Glutamatergic neuron (in vitro differentiated cells): ENCODE data around the gene GRM7. TPM values are rescaled to one million over a fixed set of nuclear protein-coding genes. Genes with fewer than 3 reads are reported as not detected.

Experiments used
- DNase-seq: peaks from one replicate; pipeline ENCODE4 v3.0.0; 2022
- H3K27ac Mint-ChIP-seq: one replicate; pipeline ENCODE4 v1.8.0; 2020; ENCODE audit warnings: mild to moderate bottlenecking, mixed read lengths, inconsistent platforms; ENCODE audit not compliant: unreplicated experiment
- H3K27me3 Mint-ChIP-seq: one replicate; pipeline ENCODE4 v1.8.0; 2020; ENCODE audit warnings: mild to moderate bottlenecking, moderate library complexity, mixed read lengths, inconsistent platforms; ENCODE audit not compliant: unreplicated experiment
- H3K36me3 Mint-ChIP-seq: one replicate; pipeline ENCODE4 v1.8.0; 2020; ENCODE audit warnings: mild to moderate bottlenecking, mixed read lengths, inconsistent platforms; ENCODE audit not compliant: unreplicated experiment
- H3K4me1 Mint-ChIP-seq: one replicate; pipeline ENCODE4 v1.8.0; 2020; ENCODE audit warnings: mild to moderate bottlenecking, low read depth, mixed read lengths, inconsistent platforms; ENCODE audit not compliant: unreplicated experiment
- H3K4me3 Mint-ChIP-seq: one replicate; pipeline ENCODE4 v1.8.0; 2020; ENCODE audit warnings: mild to moderate bottlenecking, mixed read lengths, inconsistent platforms; ENCODE audit not compliant: unreplicated experiment
- H3K9me3 Mint-ChIP-seq: one replicate; pipeline ENCODE4 v1.8.0; 2020; ENCODE audit warnings: mild to moderate bottlenecking, moderate library complexity, mixed read lengths, inconsistent platforms; ENCODE audit not compliant: unreplicated experiment
- CTCF ChIP-seq: fragments of 200-600 bp; sonication (generic); IDR thresholded peaks from one replicate; pipeline ENCODE4 v1.5.0; 2021; ENCODE audit not compliant: partially characterized antibody, unreplicated experiment
- total RNA-seq: library from RNA; stranded (reverse); fragmentation: NEBNext Ultra II Directional; extraction: Animal tissue kit (Norgen Biotek cat#: 25700); gene quantifications from one replicate; pipeline ENCODE4 v1.2.1, GENCODE V29; 2021; ENCODE audit not compliant: unreplicated experiment

The GRM7 gene
- total RNA-seq, 1 donor from 2014 or later = 1.4 TPM

DNA sequence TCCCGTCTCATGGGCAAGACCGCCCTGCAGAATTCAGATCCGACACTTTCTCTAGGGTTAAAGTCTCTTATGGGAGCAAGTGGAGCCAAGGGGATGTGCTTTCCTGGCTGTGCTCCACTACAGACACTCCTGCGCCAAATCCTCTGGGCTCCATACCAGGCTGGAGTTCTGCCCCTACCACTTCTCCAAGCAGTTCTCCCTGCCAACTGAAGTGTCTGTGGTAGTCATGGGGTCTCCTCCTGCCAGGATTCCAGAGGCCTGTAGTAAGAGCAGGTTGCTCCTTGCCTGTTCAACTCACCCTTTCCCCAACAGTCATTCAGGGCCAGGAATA, 403.2 kb downstream of the GRM7 start:
- DNase-seq = no peak
- Mint-ChIP-seq H3K36me3 (no peaks in the 10 kb centered on the region), H3K27ac (no peak overlapping the region), H3K9me3 (peaks cover 5% of the 10 kb centered on the region), H3K27me3 (no peaks in the 10 kb centered on the region), H3K4me3 (no peak overlapping the region), H3K4me1 (no peaks in the 10 kb centered on the region)
- no peak for TF ChIP-seq CTCF

- TF ChIP-seq CTCF = no peak
- Mint-ChIP-seq H3K4me3 (no peak overlapping the region), H3K27me3 (no peaks in the 10 kb centered on the region), H3K4me1 (no peaks in the 10 kb centered on the region), H3K36me3 (no peaks in the 10 kb centered on the region), H3K9me3 (peaks cover 5% of the 10 kb centered on the region), H3K27ac (no peak overlapping the region)
- DNase-seq = no peak
Measured at GRCh38 chr3:7265736-7266135, 404.8 kb downstream of the GRM7 start.

GRCh38 chr3:7266551-7266950, 405.6 kb downstream of the GRM7 start:
- Mint-ChIP-seq H3K27ac (no peak overlapping the region), H3K9me3 (peaks cover 5% of the 10 kb centered on the region), H3K4me3 (no peak overlapping the region)

DNA sequence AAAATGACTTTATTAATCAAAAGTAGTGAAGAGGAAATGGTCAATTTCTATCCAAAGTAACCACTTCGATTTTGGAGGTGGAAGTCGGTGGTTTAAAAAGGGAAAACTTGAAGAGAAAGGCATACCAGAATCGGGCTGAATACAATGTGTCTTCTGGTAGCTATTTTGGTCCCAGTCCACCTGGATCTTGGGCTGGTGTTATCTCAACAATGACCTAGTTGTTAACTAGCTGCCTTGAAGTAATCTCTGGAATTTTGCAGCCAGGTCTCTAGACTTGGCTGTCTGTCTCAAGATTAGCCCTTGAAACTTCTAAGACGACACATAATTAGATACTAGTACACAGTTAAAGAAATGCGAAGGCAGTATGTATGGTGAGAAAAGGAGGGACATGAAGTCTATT, 409.8 kb downstream of the GRM7 start:
- DNase-seq = no peak
- Mint-ChIP-seq H3K27me3 (no peaks in the 10 kb centered on the region), H3K27ac (no peak overlapping the region), H3K36me3 (no peaks in the 10 kb centered on the region), H3K4me1 (no peaks in the 10 kb centered on the region), H3K9me3 (no peaks in the 10 kb centered on the region), H3K4me3 (no peak overlapping the region)
- no peak for TF ChIP-seq CTCF

More at GRCh38 chr3:7266551-7266950, 405.6 kb downstream of the GRM7 start:
- no peak for TF ChIP-seq CTCF
- Mint-ChIP-seq H3K27me3 (no peaks in the 10 kb centered on the region), H3K4me1 (no peaks in the 10 kb centered on the region), H3K36me3 (no peaks in the 10 kb centered on the region)
- DNase-seq = no peak

GRCh38 chr3:7271631-7272030, 410.7 kb downstream of the GRM7 start:
- H3K27ac Mint-ChIP-seq = no peak overlapping the region
- no peak overlapping the region for H3K4me3 Mint-ChIP-seq
- no peaks in the 10 kb centered on the region for H3K9me3 Mint-ChIP-seq
- no peaks in the 10 kb centered on the region for H3K36me3 Mint-ChIP-seq
- H3K4me1 Mint-ChIP-seq = no peaks in the 10 kb centered on the region
- DNase-seq = no peak
- H3K27me3 Mint-ChIP-seq = no peaks in the 10 kb centered on the region
- no peak for TF ChIP-seq CTCF
